ENCODE results near the gene MEI4. TPM values are rescaled to one million over a fixed set of nuclear protein-coding genes. Genes with fewer than 3 reads are reported as not detected.

The MEI4 gene
- total RNA-seq, 2 donors from 2014 or later: 2.1 to 3.3 TPM

- H3K27me3 ChIP-seq: no peaks in the 10 kb centered on the region
- H3K36me3 ChIP-seq (replicated peaks in 1 of 2; ENCODE audit: insufficient read depth in 1 of 2, low read depth in 2 of 2): no peaks in the 10 kb centered on the region
- H3K27ac ChIP-seq: no peak overlapping the region
- no peak for DNase-seq
- intact Hi-C loops (cut with DNase I): no loop called here
- no peak for ATAC-seq
- no peak for TF ChIP-seq CTCF (IDR thresholded peaks at IDR 0.05)
- TF ChIP-seq POLR2A (IDR thresholded peaks at IDR 0.05): no peak
- no peak overlapping the region for H3K4me3 ChIP-seq
- no peaks in the 10 kb centered on the region for H3K9me3 ChIP-seq
- H3K4me1 ChIP-seq: no peaks in the 10 kb centered on the region
Observed at GRCh38 chr6:77773157-77773822, 120.5 kb downstream of the MEI4 start.

GRCh38 chr6:77774457-77774856 lies 121.6 kb downstream of the MEI4 start:
- H3K27me3 ChIP-seq: no peaks in the 10 kb centered on the region
- H3K4me3 ChIP-seq: no peak overlapping the region
- no peaks in the 10 kb centered on the region for H3K4me1 ChIP-seq
- H3K27ac ChIP-seq: no peak overlapping the region
- no peak for DNase-seq
- WGBS, 2 donors: 76 to 84% methylated on average over 1 of the region's 1 CpG
- intact Hi-C loops (cut with DNase I): no loop called here
- no peak for ATAC-seq
- H3K9me3 ChIP-seq: no peaks in the 10 kb centered on the region
- TF ChIP-seq POLR2A (IDR thresholded peaks at IDR 0.05): no peak
- TF ChIP-seq CTCF (IDR thresholded peaks at IDR 0.05): no peak
- H3K36me3 ChIP-seq (replicated peaks in 1 of 2; ENCODE audit: insufficient read depth in 1 of 2, low read depth in 2 of 2): no peaks in the 10 kb centered on the region

- TF ChIP-seq CTCF (IDR thresholded peaks at IDR 0.05): no peak
- TF ChIP-seq POLR2A (IDR thresholded peaks at IDR 0.05): no peak
- WGBS, 2 donors: 75 to 82% methylated on average over 1 of the region's 1 CpG
- ATAC-seq: no peak
- no peak for DNase-seq
- peaks cover 0 to 4% (median 0%) of the 10 kb centered on the region in 3 donors for H3K9me3 ChIP-seq
- no peak overlapping the region for H3K27ac ChIP-seq
- intact Hi-C loops (cut with DNase I): no loop called here
- no peaks in the 10 kb centered on the region for H3K36me3 ChIP-seq (replicated peaks in 1 of 2; ENCODE audit: insufficient read depth in 1 of 2, low read depth in 2 of 2)
- H3K27me3 ChIP-seq: no peaks in the 10 kb centered on the region
- H3K4me1 ChIP-seq: no peaks in the 10 kb centered on the region
- no peak overlapping the region for H3K4me3 ChIP-seq
Observed at GRCh38 chr6:77776441-77776840, 123.6 kb downstream of the MEI4 start.

- DNase-seq (no peak), ATAC-seq (no peak)
- 93 to 94% methylated on average over 4 of the region's 4 CpGs for WGBS, 2 donors
- intact Hi-C loops (cut with DNase I): no loop called here
- Histone ChIP-seq H3K27me3 (no peaks in the 10 kb centered on the region), H3K4me3 (no peak overlapping the region), H3K9me3 (peaks cover 0 to 4% (median 0%) of the 10 kb centered on the region in 3 donors), H3K4me1 (no peaks in the 10 kb centered on the region), H3K36me3 (replicated peaks in 1 of 2; ENCODE audit: insufficient read depth in 1 of 2, low read depth in 2 of 2) (no peaks in the 10 kb centered on the region), H3K27ac (no peak overlapping the region)
- TF ChIP-seq POLR2A (IDR thresholded peaks at IDR 0.05) (no peak), CTCF (IDR thresholded peaks at IDR 0.05) (no peak)
Observed at GRCh38 chr6:77778527-77778926, 125.7 kb downstream of the MEI4 start.

- no peaks in the 10 kb centered on the region for H3K36me3 ChIP-seq (replicated peaks in 1 of 2; ENCODE audit: insufficient read depth in 1 of 2, low read depth in 2 of 2)
- no peak overlapping the region for H3K4me3 ChIP-seq
- WGBS, 2 donors: 65 to 85% methylated on average over 4 of the region's 4 CpGs
- H3K27me3 ChIP-seq: no peaks in the 10 kb centered on the region
- TF ChIP-seq POLR2A (IDR thresholded peaks at IDR 0.05): no peak
- TF ChIP-seq CTCF (IDR thresholded peaks at IDR 0.05): no peak
- H3K4me1 ChIP-seq: no peaks in the 10 kb centered on the region
- no peak for DNase-seq
- H3K27ac ChIP-seq: no peak overlapping the region
- intact Hi-C loops (cut with DNase I): no loop called here
- no peak for ATAC-seq
- H3K9me3 ChIP-seq: no peaks in the 10 kb centered on the region
Observed at GRCh38 chr6:77786935-77787629, 134.2 kb downstream of the MEI4 start.
